ENCODE results near the gene PRPF8.

DNA sequence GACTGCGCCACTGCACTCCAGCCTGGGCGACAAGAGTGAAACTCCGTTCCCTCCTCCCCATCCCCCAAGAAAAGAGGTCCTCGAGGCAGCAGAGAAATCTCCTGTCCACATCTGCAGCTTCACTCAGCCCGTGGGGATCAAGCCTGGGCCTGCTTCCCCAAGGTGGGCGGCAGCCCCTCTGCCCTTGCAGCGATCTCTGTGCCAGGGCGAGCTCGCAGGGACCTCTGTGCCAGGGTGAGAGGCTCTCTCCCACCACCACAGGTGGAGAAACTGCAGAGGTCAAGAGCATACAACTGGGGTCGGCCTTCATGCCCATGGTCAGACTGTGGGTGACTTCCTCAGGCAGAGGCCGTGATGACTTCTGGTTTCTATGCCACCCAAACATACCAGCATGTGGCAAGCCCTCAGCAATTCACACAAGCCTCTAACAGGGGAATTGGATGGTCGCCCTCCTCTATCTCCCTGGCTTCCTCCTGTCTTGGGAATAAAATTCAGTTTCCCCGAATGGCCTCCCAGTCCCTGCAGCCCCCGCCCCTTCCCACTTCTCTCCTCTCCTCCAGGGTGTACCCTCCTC is 61.5 kb downstream of the PRPF8 start:
- TF ChIP-seq CTCF (IDR thresholded peaks at IDR 0.05; ENCODE audit: low read length) (no peak), EZH2 (IDR thresholded peaks at IDR 0.05; ENCODE audit: borderline replicate concordance, low read length) (no peak)
